Right cardiac atrium (tissue), 5 donors: ENCODE measurements around the gene ADCY7. TPM values are rescaled to one million over a fixed set of nuclear protein-coding genes. Genes with fewer than 3 reads are reported as not detected.
"Not testable (repeated sequence)": the region's sequence is repeated elsewhere in the genome, so short reads cannot be mapped to it uniquely, and the experiment has no call there.

Source experiments
- ATAC-seq, 2 donors: fragments of 200-7000 bp; cut with Tn5 transposase; one replicate each; pipeline versions ENCODE4 v1.8.0 to v1.9.1; 2020; ENCODE audit warnings: moderate library complexity in 2 of 2, mild to moderate bottlenecking in 1 of 2
- DNase-seq, 3 donors: peaks; one replicate each; pipeline ENCODE4 v3.0.0-alpha.2; 2020
- H3K27ac ChIP-seq: one replicate; pipeline ENCODE4 v1.5.1; 2013; ENCODE audit warnings: mild to moderate bottlenecking, low read length, control low read depth, moderate library complexity
- H3K27me3 ChIP-seq: one replicate; pipeline ENCODE4 v1.6.1; 2013; ENCODE audit not compliant: control insufficient read depth, insufficient read depth
- H3K4me1 ChIP-seq: one replicate; pipeline ENCODE4 v1.6.1; 2013; ENCODE audit warnings: low read length; ENCODE audit not compliant: control insufficient read depth, insufficient read depth
- H3K4me3 ChIP-seq: one replicate; pipeline ENCODE4 v1.5.1; 2013; ENCODE audit warnings: low read length, control low read depth
- H3K9me3 ChIP-seq: one replicate; pipeline ENCODE4 v1.6.1; 2013; ENCODE audit warnings: low read length; ENCODE audit not compliant: control insufficient read depth
- WGBS: extraction: QIAGEN DNeasy Blood & Tissue Kit; methylation state at CpG from one replicate; pipeline ENCODE4 v1.1.7; 2013; 5-methylcytosine and 5-hydroxymethylcytosine counted together
- intact Hi-C, 4 donors: fragments of 100-400 bp; cut with DNase I; formaldehyde crosslinking; loops; one replicate each; pipeline versions ENCODE4 v1.11.0 to v1.14.0; 2022 to 2023
- polyA plus RNA-seq: library from polyadenylated mRNA; stranded (reverse); fragments of 200-250 nt; gene quantifications from one replicate; pipeline ENCODE4 v1.2.3, GENCODE V29; 2013
- total RNA-seq, 4 donors: library from RNA; stranded (reverse); fragmentation: NEBNext Ultra II Directional; extraction: Animal tissue kit (Norgen Biotek cat#: 25700); gene quantifications; one replicate each; pipeline ENCODE4 v1.2.1, GENCODE V29; 2021
- donor health status: healthy with polysubstance abuse.
- donor health status: DM: no; HTN: yes; CAD: no.
- donor health status: DM: no; HTN: no; CAD: no.
- donor health status: DM: no; HTN: yes; CAD: no; lungs with severe emphysema.
- donor health status: DM: yes; HTN: yes; CAD: no.

ADCY7 gene
- total and polyA plus RNA-seq, 5 donors, result 4.8 to 21.2 (median 17.6) TPM

DNA sequence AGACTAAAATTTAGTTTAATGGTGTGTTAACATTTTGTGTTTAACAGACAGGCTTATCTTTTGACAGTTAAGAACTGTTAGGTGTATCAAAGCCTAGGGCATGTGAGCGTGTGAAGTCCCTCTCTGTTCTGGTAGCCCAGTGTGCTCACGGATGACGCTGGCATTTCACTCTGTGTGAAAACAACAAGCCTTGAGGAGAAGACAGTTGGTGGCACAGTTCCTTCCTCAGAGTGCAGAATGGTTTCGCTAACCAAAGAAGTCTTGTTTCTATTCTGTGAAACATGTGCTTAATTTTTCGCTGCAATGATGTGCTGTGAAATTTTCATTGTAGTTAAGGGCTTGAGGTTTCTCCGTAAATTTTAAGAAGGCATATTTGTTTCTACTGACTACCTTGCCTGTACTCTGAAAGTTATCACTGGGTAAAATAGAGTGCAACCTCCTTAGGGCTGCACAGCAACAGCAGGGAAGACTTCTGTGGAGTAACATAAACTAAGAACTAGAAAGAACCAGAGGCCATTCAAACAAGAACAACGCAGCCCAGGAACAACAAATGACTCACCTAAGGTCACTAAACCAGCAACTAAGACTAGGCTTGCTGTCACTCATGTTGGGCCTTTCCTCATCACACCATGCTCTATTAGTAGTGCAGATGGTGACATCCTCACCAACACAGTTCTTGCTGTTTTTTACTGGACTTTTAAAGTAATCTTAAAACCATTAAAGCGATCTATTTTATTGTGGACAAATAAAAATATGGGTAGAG is 69.0 kb downstream of the ADCY7 start:
- intact Hi-C loops, result loop anchor here in 1 of 4 donors (10.0 kb wide), 1 partner anchor 111 kb away; no protein-coding TSS in a partner anchor
- DNase-seq (no peak), ATAC-seq (no peak)
- H3K9me3 ChIP-seq, result no peaks in the 10 kb centered on the region
- H3K27me3 ChIP-seq, result no peaks in the 10 kb centered on the region
- H3K4me3 ChIP-seq, result no peak overlapping the region
- no peaks in the 10 kb centered on the region for H3K4me1 ChIP-seq
- H3K27ac ChIP-seq, result no peak overlapping the region
- WGBS, result 81% methylated on average over 8 of the region's 8 CpGs

DNA sequence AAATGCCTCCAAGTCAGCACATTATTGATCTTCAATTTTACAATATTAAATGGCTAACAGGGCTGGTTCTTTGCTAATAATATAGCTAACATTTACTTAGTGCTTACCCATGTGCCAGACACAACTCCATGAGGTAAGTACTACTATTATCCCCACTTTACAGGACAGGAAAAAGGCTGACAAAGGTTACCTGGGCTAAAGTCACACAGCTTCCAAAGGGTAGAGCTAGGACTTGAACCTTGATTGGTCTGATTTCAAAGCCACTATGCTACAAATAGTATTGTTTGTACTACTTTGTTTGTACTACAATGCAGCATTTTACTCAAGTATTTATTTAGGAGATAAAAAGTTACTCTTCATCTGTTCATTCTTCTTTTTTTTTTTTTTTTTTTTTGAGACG is 70.5 kb downstream of the ADCY7 start:
- Histone ChIP-seq H3K4me1 (no peaks in the 10 kb centered on the region), H3K27me3 (no peaks in the 10 kb centered on the region), H3K4me3 (no peak overlapping the region), H3K9me3 (no peaks in the 10 kb centered on the region), H3K27ac (no peak overlapping the region)
- ATAC-seq (no peak), DNase-seq (no peak)
- intact Hi-C loops, result loop anchor here in 1 of 4 donors (10.0 kb wide), 1 partner anchor 112 kb away; no protein-coding TSS in a partner anchor
- whole genome bisulfite sequencing, result no CpG with 5 or more reads among the region's 1 CpG

DNA sequence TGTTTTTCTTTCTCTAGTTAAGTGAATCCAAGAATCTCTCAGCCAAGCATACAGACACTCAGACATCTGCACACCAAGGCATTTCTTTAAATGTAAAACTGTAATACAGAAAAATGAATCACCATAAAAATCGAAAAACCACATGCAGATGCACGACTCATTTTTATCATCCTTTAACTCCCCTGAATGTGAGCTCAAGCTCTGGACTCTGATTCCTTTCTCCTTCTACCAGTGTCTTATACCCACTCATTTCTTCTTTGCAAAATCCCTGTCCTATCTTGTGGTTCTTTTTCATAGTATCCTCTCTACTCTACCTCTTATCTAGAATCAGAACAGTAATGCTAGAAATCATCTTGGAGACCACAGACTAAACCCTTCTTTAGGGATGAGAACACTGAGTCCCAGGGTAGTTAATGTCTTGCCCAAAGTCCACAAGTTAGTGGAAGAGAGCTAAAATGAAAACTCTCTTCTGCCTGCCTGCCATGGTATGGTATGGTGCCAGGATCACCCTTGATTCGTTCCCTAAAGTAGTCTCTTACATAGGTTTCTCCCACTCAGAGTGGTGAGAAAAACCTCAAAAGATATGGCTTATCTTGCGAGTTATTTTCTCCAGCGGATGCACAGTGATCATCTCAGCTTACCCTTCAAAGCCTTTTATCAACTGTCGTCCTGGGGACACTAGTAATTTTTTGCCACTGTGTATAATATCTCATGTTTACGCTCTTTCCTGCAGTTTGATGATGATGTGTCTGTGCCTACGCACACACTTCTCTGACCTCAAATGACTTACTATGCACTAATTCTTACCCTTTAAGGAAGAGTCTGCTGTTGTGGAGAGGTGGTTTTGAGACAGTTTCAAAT is 72.2 kb downstream of the ADCY7 start:
- no peak overlapping the region for H3K4me3 ChIP-seq
- no peak for DNase-seq
- intact Hi-C loops, result loop anchor here in 1 of 4 donors (10.0 kb wide), 1 partner anchor 114 kb away; no protein-coding TSS in a partner anchor
- no peak overlapping the region for H3K27ac ChIP-seq
- no peaks in the 10 kb centered on the region for H3K27me3 ChIP-seq
- ATAC-seq, result no peak
- WGBS, result 73% methylated on average over 8 of the region's 8 CpGs
- H3K4me1 ChIP-seq, result no peaks in the 10 kb centered on the region
- H3K9me3 ChIP-seq, result no peaks in the 10 kb centered on the region

DNA sequence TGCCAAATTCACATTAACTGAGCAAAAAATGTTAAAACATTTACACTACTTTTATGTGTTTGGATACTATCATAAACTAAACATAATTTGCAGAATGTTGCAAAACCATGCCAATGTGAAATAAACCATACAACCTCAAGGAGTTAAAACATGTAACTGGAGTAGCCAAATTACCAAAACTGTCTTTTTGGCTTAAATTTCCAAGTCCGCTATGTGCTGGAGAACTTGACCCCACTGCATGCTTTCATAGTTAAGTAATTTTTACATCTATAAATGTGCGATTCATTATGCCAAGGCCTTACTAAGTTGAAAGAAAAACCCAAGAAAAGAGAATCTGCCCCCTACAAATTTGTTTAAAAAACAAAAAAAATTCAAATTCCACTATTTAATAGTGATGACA is 74.2 kb downstream of the ADCY7 start:
- ATAC-seq (no peak), DNase-seq (no peak)
- no peak overlapping the region for H3K27ac ChIP-seq
- 63% methylated on average over 2 of the region's 2 CpGs for WGBS
- no peaks in the 10 kb centered on the region for H3K27me3 ChIP-seq
- no peaks in the 10 kb centered on the region for H3K9me3 ChIP-seq
- intact Hi-C loops, result no loop called here
- no peak overlapping the region for H3K4me3 ChIP-seq
- no peaks in the 10 kb centered on the region for H3K4me1 ChIP-seq

DNA sequence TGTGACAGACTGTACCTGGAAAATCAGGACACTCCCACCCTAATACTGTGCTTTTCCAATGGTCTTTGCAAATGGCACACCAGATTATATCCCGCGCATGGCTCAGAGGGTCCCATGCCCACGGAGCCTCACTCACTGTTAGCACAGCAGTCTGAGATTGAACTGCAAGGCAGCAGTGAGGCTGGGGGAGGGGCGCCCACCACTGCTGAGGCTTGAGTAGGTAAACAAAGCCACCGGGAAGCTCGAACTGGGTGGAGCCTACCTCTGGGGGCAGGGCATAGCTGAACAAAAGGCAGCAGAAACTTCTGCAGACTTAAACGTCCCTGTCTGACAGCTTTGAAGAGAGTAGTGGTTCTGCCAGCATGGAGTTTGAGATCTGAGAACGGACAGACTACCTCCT is 77.2 kb downstream of the ADCY7 start:
- H3K27ac ChIP-seq, H3K27me3 ChIP-seq, DNase-seq, intact Hi-C loops, ATAC-seq, H3K9me3 ChIP-seq, H3K4me1 ChIP-seq, H3K4me3 ChIP-seq: not testable (repeated sequence)
- 79% methylated on average over 8 of the region's 8 CpGs for WGBS

DNA sequence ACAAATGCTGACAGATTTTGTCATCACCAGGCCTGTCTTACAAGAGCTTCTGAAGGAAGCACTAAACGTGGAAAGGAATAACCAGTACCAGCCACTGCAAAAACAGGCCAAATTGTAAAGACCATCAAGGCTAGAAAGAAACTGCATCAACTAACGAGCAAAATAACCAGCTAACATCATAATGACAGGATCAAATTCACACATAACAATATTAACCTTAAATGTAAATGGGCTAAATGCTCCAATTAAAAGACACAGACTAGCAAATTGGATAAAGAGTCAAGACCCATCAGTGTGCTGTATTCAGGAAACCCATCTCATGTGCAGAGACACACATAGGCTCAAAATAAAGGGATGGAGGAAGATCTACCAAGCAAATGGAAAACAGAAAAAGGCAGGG is 78.9 kb downstream of the ADCY7 start:
- ATAC-seq, H3K27ac ChIP-seq, H3K27me3 ChIP-seq, H3K9me3 ChIP-seq, H3K4me1 ChIP-seq, DNase-seq, intact Hi-C loops, H3K4me3 ChIP-seq: not testable (repeated sequence)
- WGBS, result 81% methylated on average over 2 of the region's 2 CpGs

DNA sequence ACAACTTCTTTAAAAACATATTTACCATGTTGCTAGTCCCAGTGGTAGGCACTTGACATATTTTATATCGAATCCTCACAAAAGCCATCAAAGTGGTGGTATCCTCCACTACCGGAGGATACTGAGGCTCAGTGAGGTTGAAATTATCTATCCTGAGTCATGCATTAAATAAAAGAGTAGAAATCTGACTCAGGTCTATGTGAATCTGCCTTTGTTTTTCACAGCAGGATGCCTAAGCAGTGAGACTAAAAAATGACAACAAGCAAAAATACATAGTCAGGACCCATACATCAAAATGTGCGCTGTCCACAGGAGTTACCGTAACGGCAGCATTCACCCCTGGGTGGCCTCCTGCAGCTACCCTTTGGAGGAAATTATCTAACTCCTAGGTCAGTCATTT is 84.8 kb downstream of the ADCY7 start:
- intact Hi-C loops, result loop anchor here in 2 of 4 donors (10.0 kb wide), 1 partner anchor 136 kb away; no protein-coding TSS in a partner anchor
- H3K4me1 ChIP-seq, result no peaks in the 10 kb centered on the region
- ATAC-seq (no peak), DNase-seq (no peak)
- H3K27me3 ChIP-seq, result no peaks in the 10 kb centered on the region
- H3K4me3 ChIP-seq, result no peak overlapping the region
- H3K9me3 ChIP-seq, result no peaks in the 10 kb centered on the region
- no peak overlapping the region for H3K27ac ChIP-seq
- 97% methylated on average over 5 of the region's 5 CpGs for WGBS

DNA sequence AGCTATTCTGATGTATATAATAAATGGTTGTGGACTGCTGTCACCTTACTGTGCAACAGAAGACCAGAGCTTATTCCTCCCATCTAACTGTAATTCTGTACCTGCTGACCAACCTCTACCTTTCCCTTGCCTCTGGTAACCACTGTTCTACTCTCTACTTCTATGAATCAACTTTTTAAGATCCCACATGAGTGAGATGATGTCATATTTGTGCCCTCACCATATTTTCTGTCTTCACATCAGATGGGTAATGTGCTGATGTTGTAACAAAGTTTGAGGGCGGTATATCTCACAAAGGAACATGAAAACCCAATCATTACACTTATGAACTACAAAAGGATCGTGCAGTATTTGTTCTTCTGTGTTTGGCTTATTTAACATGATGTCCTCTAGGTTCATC is 85.6 kb downstream of the ADCY7 start:
- no peaks in the 10 kb centered on the region for H3K4me1 ChIP-seq
- H3K9me3 ChIP-seq, result no peaks in the 10 kb centered on the region
- DNase-seq, result no peak
- intact Hi-C loops, result loop anchor here in 2 of 4 donors (10.0 kb wide), 1 partner anchor 137 kb away; no protein-coding TSS in a partner anchor
- no peak for ATAC-seq
- WGBS, result 96% methylated on average over 2 of the region's 2 CpGs
- H3K27ac ChIP-seq, result no peak overlapping the region
- H3K4me3 ChIP-seq, result no peak overlapping the region
- no peaks in the 10 kb centered on the region for H3K27me3 ChIP-seq

DNA sequence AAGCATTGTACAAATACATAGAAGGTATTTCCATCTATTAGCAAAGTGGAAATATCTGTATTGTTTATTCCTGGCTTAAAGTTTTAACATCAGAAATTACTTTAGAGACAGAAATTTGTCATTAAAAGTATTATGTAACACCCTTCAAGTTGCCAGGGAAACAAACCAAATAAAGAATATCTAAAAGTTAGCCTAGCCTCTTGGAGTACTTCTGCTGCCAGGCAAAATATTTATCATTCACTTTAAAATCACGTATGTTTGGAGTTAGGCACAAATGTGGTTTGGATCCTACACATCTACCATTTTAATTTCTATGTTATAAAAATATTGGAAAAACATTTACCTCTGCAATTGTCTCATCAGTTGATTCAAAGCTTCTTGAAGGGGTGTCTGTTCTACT is 87.7 kb downstream of the ADCY7 start:
- 60% methylated on average over 1 of the region's 1 CpG for WGBS
- Histone ChIP-seq H3K4me3 (no peak overlapping the region), H3K27ac (no peak overlapping the region), H3K4me1 (no peaks in the 10 kb centered on the region), H3K27me3 (no peaks in the 10 kb centered on the region), H3K9me3 (no peaks in the 10 kb centered on the region)
- DNase-seq (no peak), ATAC-seq (no peak)
- intact Hi-C loops, result loop anchor here in 2 of 4 donors (10.0 kb wide), 1 partner anchor 139 kb away; no protein-coding TSS in a partner anchor

DNA sequence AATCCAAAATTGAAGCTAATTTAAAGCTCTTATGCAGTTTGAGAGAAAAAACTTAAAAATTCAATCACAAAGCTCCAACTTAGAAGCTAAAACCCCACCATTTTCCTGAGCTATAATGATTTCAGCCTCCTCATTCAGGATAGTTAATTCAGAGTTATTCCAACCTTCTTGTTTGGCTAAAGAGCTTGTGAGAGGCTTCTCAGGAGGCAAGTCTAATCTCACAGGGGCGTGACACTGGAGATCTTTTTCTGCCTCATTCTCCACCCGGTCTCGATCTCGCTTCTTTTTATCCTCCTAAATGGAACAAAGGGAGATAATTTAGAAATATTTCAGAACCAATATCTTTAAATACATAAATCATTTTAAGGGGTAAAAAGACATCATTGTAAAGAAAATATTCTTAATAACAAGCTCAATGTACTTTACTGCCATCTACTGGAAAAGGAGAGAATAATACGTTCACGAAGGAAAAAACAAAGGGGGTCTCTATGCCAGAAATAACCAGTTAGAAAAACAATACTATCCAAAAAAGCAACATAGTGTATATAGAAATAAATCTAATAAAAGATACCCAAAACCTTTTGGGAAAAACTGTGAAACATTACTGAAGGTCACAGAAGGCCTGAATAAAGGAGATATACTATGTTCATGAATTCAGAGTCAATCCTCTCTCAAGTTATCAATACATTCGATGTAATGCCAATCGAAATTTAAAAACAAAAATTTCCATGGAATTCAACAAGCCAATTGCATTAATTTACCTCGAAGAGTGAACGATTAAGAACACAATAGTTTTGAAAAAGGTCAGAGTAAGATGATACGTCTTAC is 88.5 kb downstream of the ADCY7 start:
- intact Hi-C loops, result loop anchor here in 2 of 4 donors (10.0 kb wide), 1 partner anchor 140 kb away; no protein-coding TSS in a partner anchor
- H3K4me1 ChIP-seq, result no peaks in the 10 kb centered on the region
- no peak for DNase-seq
- H3K27me3 ChIP-seq, result no peaks in the 10 kb centered on the region
- H3K9me3 ChIP-seq, result no peaks in the 10 kb centered on the region
- no peak overlapping the region for H3K27ac ChIP-seq
- no peak overlapping the region for H3K4me3 ChIP-seq
- ATAC-seq, result no peak
- WGBS, result 68% methylated on average over 11 of the region's 11 CpGs
